Choroid plexus epithelial cell (primary cell): ENCODE results near the gene BRD9.

Experiments used
- DNase-seq: peaks from one replicate; pipeline ENCODE4 v3.0.0-alpha.2; 2010; ENCODE audit warnings: low read depth
- H3K4me3 ChIP-seq: 2 replicates; pipeline ENCODE4 v1.5.1; 2011; ENCODE audit warnings: low read depth, mild to moderate bottlenecking, control low read depth, low read length, moderate library complexity
- TF ChIP-seq, protein P1 (sequence below): conservative IDR thresholded peaks from 2 replicates; pipeline ENCODE4 v1.5.1; 2011; ENCODE audit warnings: low read depth, mild to moderate bottlenecking, control low read depth, inconsistent platforms, low read length, moderate library complexity

Gene BRD9

DNA sequence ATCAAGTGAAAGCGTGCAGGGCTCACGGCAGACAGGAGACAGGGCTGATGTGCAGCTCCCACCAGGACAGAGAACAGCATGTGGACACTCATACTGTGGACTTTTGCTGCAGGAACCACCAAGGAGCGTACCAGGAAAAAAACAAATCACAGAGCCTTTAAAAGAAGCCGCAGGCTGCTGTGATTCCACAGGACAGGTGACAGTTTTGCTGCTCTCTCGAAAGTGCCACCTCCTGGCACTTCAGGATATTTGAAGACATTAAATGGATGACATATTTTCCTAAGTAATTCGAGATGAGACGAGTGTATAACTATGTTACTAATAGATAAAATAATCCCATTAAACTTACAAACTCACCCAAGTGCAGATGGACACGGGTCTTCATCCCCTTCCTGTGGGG lies 71.1 kb downstream of the BRD9 start:
- TF ChIP-seq, protein P1, sequence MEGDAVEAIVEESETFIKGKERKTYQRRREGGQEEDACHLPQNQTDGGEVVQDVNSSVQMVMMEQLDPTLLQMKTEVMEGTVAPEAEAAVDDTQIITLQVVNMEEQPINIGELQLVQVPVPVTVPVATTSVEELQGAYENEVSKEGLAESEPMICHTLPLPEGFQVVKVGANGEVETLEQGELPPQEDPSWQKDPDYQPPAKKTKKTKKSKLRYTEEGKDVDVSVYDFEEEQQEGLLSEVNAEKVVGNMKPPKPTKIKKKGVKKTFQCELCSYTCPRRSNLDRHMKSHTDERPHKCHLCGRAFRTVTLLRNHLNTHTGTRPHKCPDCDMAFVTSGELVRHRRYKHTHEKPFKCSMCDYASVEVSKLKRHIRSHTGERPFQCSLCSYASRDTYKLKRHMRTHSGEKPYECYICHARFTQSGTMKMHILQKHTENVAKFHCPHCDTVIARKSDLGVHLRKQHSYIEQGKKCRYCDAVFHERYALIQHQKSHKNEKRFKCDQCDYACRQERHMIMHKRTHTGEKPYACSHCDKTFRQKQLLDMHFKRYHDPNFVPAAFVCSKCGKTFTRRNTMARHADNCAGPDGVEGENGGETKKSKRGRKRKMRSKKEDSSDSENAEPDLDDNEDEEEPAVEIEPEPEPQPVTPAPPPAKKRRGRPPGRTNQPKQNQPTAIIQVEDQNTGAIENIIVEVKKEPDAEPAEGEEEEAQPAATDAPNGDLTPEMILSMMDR = no peak
- no peak overlapping the region for H3K4me3 ChIP-seq
- DNase-seq = no peak

DNA sequence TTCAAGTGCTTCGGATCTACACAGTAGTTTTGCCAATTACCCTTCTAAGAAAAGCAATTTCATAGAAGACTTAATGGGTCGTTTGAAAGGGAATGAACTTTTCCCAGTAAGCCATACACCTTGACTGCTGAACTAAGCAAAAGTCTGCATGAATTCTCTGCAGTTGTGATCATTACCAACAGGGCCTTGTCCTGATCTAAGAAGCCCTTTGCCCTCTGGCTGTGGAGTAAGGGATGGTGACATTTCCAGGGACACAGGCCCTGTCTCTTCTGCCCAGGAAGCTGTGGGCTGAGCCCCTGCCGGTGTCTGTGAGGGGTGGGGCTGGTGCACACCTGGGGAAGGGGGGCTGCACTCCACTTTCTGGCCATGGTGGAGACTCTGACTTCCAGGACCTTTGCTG lies 72.4 kb downstream of the BRD9 start:
- no peak overlapping the region for H3K4me3 ChIP-seq
- TF ChIP-seq, protein P1 = no peak
- no peak for DNase-seq

DNA sequence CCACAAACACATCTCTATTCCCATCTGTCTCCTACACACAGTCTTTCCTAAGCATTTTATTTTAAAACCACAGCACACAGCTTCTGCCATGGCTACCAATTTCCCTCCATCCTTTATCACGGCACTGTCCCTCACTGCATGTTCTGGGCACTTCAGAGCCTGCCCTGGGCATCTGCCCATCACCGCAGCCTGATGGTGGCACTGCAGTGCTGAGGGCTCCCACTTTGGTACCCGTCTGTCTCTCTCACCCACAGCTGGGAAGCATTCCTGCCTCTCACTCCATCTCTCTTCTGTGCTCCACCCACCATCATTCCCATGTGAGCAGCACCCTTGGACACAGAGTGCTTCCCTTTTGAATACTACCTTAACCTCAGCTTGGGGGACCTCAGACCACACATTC lies 73.5 kb downstream of the BRD9 start:
- TF ChIP-seq, protein P1 = no peak
- no peak overlapping the region for H3K4me3 ChIP-seq
- no peak for DNase-seq

DNA sequence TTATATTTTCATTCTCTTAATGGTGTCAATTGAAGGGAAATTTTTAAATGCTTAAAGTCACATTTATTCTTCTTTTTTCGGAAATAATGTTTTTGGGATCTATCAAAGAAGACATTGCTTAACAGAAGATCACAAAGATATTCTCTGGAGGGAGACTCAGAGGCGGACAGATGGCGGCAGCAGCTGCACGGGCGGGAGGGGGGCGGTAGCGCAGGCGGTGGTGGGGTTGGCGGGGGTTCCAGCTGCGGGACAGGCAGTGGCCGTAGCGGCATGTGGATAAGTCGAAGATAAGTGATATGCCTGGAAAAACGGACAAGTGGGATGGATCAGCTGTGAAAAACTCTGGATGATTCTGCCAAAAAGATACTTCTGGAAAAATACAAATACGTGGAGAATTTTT lies 76.4 kb downstream of the BRD9 start:
- DNase-seq = no peak
- TF ChIP-seq, protein P1 = no peak
- H3K4me3 ChIP-seq = no peak overlapping the region

DNA sequence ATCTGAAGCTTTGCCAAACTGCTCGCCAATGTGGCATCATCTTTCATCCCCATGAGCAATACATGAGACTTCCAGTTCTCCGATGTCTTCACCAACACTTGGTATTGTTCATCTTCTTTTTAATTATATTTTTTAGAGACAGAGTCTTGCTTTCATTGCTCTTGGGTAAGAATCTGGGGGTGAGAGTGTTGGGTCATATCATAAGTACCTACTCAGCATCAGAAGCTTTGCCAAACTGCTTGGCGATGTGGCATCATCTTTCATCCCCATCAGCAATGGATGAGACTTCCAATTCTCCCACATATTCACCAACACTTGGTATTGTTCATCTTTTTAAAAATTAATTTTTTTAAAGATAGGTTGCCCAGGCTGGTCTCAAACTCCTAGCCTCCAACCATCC lies 77.2 kb downstream of the BRD9 start:
- TF ChIP-seq, protein P1 = no peak
- no peak for DNase-seq

More for the DNA sequence above, 77.2 kb downstream of the BRD9 start:
- no peak overlapping the region for H3K4me3 ChIP-seq
